HL-60 (cell line): ENCODE results near the gene BIVM.

ENCODE experiments used
- CTCF ChIP-seq: IDR thresholded peaks from one replicate; pipeline ENCODE4 v1.5.1; 2011; ENCODE audit warnings: low read length, control low read depth, inconsistent platforms; ENCODE audit not compliant: insufficient read depth
- GABPA ChIP-seq: IDR thresholded peaks from 2 replicates; pipeline ENCODE4 v1.6.1; 2012; ENCODE audit warnings: low read depth
- POLR2AphosphoS5 ChIP-seq: IDR thresholded peaks from 2 replicates; pipeline ENCODE4 v1.6.1; 2012; ENCODE audit warnings: low read depth
- SPI1 ChIP-seq: IDR thresholded peaks from 2 replicates; pipeline ENCODE4 v1.6.1; 2012; ENCODE audit warnings: low read depth, mild to moderate bottlenecking, borderline replicate concordance
- TF ChIP-seq, protein P1 (sequence below): IDR thresholded peaks from 2 replicates; pipeline ENCODE4 v1.6.1; 2012; ENCODE audit warnings: low read depth; ENCODE audit not compliant: insufficient replicate concordance

DNA sequence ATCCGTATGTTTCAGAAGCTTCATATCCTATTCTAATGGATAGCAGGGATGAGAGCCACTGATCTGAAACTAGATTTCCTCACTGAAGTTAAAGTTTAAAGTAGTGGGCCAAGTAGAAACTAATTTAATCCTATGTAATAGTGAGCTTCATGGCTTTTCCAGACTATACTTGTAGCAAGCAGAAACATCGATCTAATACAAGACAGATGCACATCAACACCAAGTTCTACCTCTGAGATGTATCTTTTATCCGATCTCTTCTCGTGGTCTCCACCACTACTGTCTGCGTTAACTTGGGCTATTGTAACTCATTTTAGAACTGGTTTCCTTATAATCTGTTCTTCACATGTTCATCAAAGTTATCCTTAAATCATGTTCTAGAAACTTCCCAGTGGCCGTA, 50.0 kb downstream of the BIVM start:
- TF ChIP-seq CTCF (no peak), SPI1 (no peak), POLR2AphosphoS5 (no peak), GABPA (no peak)
- TF ChIP-seq, protein P1, sequence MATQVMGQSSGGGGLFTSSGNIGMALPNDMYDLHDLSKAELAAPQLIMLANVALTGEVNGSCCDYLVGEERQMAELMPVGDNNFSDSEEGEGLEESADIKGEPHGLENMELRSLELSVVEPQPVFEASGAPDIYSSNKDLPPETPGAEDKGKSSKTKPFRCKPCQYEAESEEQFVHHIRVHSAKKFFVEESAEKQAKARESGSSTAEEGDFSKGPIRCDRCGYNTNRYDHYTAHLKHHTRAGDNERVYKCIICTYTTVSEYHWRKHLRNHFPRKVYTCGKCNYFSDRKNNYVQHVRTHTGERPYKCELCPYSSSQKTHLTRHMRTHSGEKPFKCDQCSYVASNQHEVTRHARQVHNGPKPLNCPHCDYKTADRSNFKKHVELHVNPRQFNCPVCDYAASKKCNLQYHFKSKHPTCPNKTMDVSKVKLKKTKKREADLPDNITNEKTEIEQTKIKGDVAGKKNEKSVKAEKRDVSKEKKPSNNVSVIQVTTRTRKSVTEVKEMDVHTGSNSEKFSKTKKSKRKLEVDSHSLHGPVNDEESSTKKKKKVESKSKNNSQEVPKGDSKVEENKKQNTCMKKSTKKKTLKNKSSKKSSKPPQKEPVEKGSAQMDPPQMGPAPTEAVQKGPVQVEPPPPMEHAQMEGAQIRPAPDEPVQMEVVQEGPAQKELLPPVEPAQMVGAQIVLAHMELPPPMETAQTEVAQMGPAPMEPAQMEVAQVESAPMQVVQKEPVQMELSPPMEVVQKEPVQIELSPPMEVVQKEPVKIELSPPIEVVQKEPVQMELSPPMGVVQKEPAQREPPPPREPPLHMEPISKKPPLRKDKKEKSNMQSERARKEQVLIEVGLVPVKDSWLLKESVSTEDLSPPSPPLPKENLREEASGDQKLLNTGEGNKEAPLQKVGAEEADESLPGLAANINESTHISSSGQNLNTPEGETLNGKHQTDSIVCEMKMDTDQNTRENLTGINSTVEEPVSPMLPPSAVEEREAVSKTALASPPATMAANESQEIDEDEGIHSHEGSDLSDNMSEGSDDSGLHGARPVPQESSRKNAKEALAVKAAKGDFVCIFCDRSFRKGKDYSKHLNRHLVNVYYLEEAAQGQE = no peak
